Hepatocyte (in vitro differentiated cells): ENCODE data around the gene PRELID1.

Experiments used
- CTCF ChIP-seq: fragments of 200-600 bp; sonication (generic); IDR thresholded peaks from 2 replicates; pipeline ENCODE4 v1.5.1; 2016; ENCODE audit warnings: antibody characterized with exemption, mild to moderate bottlenecking; ENCODE audit not compliant: poor library complexity
- EZH2 ChIP-seq: fragments of 200-600 bp; sonication (generic); IDR thresholded peaks from 2 replicates; pipeline ENCODE4 v1.6.1; 2016; ENCODE audit warnings: antibody characterized with exemption, mild to moderate bottlenecking, borderline replicate concordance
- EZH2phosphoT487 ChIP-seq: fragments of 200-600 bp; sonication (generic); IDR thresholded peaks from one replicate; pipeline ENCODE4 v1.6.1; 2018; ENCODE audit warnings: antibody characterized with exemption, mild to moderate bottlenecking, low read depth, moderate library complexity; ENCODE audit not compliant: unreplicated experiment, severe bottlenecking

GRCh38 chr5:177344891-177345290, 41.3 kb downstream of the PRELID1 start:
- TF ChIP-seq CTCF, result no peak
- TF ChIP-seq EZH2, result no peak
- no peak for TF ChIP-seq EZH2phosphoT487
